HG02623 (cell line): ENCODE results near the gene MRPS5.
"Not testable (repeated sequence)": the region's sequence is repeated elsewhere in the genome, so short reads cannot be mapped to it uniquely, and the experiment has no call there.

Experiments
- ATAC-seq: cut with Tn5 transposase; IDR thresholded peaks from one replicate; pipeline ENCODE4 v1.9.1; 2021; ENCODE audit warnings: moderate library complexity; ENCODE audit not compliant: unreplicated experiment

Gene MRPS5

GRCh38 chr2:95121407-95122196 is at the start of gene MRPS5:
MRPS5 (minus strand) TSS chr2:95121808; CDS start chr2:95121791, 17 bp downstream.
- ATAC-seq, result peak; percentile 92

GRCh38 chr2:95166065-95166763 is 44.6 kb upstream of the MRPS5 start:
- peak; percentile 8 for ATAC-seq

GRCh38 chr2:95165371-95166064 is 43.9 kb upstream of the MRPS5 start, which contains the start of gene ZNF2:
ZNF2 (plus strand) TSS chr2:95165809; CDS start chr2:95176227, 10,418 bp downstream.
- peak; percentile 96 for ATAC-seq

- peak; percentile 7 for ATAC-seq
These were observed 43.4 kb upstream of the MRPS5 start for GRCh38 chr2:95165030-95165370.

GRCh38 chr2:95159690-95160449 is 38.3 kb upstream of the MRPS5 start, which contains the start of gene ZNF514:
ZNF514 (minus strand) TSS chr2:95159848; CDS start chr2:95153253, 6,595 bp downstream.
- ATAC-seq, result peak; percentile 89

GRCh38 chr2:95158891-95159619 is 37.4 kb upstream of the MRPS5 start:
- ATAC-seq, result peak; percentile 48

- ATAC-seq, result no peak
These were observed 36.8 kb upstream of the MRPS5 start for GRCh38 chr2:95158441-95158840.

- no peak for ATAC-seq
These were observed 27.9 kb upstream of the MRPS5 start for GRCh38 chr2:95149397-95149984.

- ATAC-seq, result no peak
These were observed 22.2 kb upstream of the MRPS5 start for GRCh38 chr2:95143838-95144237.

- no peak for ATAC-seq
These were observed 17.1 kb upstream of the MRPS5 start for GRCh38 chr2:95138702-95139101.

GRCh38 chr2:95122197-95122551 is 566 bp upstream of the MRPS5 start:
- ATAC-seq, result no peak

- ATAC-seq, result peak; percentile 1
These were observed 558 bp downstream of the MRPS5 start for GRCh38 chr2:95121093-95121406.

GRCh38 chr2:95115418-95115817 is 6.2 kb downstream of the MRPS5 start:
- peak; percentile 94 for ATAC-seq

GRCh38 chr2:95113464-95113863 is 8.1 kb downstream of the MRPS5 start:
- no peak for ATAC-seq

GRCh38 chr2:95110395-95110794 is 11.2 kb downstream of the MRPS5 start:
- ATAC-seq, result no peak

- no peak for ATAC-seq
These were observed 12.3 kb downstream of the MRPS5 start for GRCh38 chr2:95109260-95109659.

- no peak for ATAC-seq
These were observed 15.5 kb downstream of the MRPS5 start for GRCh38 chr2:95106081-95106480.

GRCh38 chr2:95104606-95105005 is 17.0 kb downstream of the MRPS5 start:
- no peak for ATAC-seq

GRCh38 chr2:95099910-95100309 is 21.7 kb downstream of the MRPS5 start:
- ATAC-seq, result no peak

- not testable (repeated sequence) for ATAC-seq
These were observed 23.3 kb downstream of the MRPS5 start for GRCh38 chr2:95098273-95098672.
